GM18861 (cell line): Measurements from ENCODE around the gene SRGN.

Experiments used
- ATAC-seq: cut with Tn5 transposase; IDR thresholded peaks from one replicate; pipeline ENCODE4 v1.9.1; 2021; ENCODE audit not compliant: unreplicated experiment

SRGN gene

GRCh38 chr10:69089638-69090599, 2.0 kb downstream of the SRGN start:
- peak; percentile 37 for ATAC-seq

DNA sequence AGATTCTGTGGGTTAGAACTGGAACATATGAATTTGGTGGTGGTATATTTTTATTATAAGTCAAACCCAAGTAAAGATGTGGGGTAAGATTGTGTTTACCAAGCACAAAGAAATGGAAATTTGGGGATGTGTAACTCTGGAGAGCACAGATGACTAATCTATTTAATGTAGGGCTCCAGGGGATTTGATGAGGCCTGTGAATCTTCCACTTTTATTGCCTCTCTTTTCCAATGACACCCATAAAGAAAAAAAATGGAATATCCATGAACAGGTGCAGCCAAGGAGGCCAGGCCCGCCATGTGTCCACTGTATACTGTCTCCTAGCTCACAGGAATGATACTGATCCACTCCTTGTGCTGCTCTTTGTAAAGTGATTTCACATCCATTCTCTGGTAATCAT, 2.8 kb downstream of the SRGN start:
- ATAC-seq = no peak

DNA sequence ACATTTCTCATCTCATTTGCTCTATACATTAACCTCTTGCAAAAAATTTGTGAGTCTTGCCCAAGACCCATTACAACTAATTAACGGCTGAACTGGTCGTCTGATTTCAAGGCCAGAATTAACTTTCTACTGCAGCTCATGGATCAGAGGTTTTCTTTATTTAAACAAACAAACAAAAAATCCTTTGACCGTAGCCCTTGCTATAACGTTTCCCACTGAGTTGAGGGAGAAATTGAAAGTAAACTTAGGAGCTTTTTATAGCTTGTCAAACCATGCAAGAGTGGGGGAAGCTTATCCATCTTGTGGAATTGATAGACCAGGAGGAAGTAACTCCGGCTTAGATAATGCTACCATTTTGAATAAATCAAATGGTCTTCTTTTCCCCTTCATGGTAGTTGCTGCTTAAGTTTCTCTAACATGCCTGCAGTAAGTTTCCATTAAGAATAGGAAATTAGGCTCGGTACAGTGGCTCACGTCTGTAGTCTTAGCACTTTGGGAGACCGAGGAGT, 3.3 kb downstream of the SRGN start:
- ATAC-seq = no peak

DNA sequence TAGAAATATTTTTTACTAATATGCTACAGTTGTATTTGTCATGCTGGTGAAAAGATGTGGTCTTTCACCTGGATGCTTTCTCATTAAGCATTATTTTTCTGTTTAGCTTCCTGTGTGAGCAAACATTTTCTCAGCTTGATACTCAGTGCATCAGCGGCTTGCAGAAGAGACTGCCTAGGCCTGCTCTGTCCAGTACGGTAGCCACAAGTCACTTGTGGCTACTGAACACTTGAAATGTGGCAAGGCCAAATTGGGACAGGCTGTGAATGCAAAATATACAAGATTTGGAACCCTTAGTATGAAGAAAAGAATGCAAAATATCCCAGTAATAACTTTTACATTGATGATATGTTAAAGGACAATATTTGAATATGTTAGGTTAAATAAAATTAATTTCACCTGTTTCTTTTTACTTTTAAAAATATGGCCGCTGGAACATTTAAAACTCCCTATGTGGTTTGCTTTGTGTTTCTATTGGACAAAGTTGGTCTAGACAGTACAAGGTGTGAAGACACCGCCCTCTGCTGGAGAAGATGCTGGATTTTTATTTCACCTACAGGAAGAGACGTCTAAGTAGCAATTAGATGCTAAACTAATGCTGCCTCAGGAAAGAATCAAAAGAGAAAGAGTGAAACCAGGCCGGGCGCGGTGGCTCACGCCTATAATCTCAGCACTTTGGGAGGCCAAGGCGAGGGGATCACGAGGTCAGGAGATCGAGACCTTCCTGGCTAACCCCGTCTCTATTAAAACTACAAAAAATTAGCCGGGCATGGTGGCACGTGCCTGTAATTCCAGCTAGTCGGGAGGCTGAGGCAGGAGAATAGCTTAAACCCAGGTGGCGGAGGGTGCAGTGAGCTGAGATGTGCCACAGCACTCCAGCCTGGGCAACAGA, 5.3 kb downstream of the SRGN start:
- ATAC-seq = peak; percentile 27

DNA sequence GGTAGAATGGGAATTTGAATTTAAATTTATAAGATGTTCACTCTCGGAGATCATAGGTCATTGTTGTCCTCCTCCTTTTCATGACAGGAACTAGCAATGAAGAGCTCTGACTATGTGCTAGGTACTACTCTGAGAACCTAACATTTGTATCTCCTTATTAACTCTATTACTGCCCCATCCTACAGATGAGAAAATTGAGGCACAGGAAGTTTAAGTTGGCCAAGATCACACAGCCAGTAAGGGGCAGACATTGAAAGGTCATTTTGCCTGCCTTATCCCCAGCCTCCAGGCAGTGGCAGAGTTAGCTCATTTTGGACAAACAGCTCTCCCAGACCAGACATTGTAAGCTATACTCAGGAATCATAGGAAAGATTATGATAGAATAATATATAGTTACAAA, 6.0 kb downstream of the SRGN start:
- no peak for ATAC-seq

DNA sequence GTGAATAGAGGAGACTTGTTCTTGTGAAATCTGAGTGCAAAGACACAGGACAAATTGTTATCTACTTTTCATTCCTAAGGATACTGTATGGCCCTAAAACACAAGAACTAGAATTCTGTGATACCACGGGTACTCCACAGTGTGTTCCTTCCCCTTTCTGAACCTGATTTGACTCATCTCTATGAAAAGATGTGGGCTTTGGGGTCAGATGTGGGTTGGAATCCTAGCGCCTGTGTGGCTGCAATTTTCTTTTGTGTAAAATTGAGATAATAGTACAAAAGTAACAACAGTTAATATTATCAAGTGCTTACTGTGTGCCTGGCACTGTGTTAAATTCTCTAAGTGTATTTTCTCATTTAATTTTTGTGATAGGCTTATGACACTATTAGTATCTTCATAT, 8.1 kb downstream of the SRGN start:
- ATAC-seq = peak; percentile 46

GRCh38 chr10:69097729-69098128, 9.8 kb downstream of the SRGN start:
- no peak for ATAC-seq

GRCh38 chr10:69100136-69100872, 12.4 kb downstream of the SRGN start:
- ATAC-seq = no peak

- no peak for ATAC-seq
Measured at GRCh38 chr10:69101451-69102095, 13.7 kb downstream of the SRGN start.

GRCh38 chr10:69102440-69102839, 14.5 kb downstream of the SRGN start:
- no peak for ATAC-seq

GRCh38 chr10:69103784-69104183, 15.9 kb downstream of the SRGN start:
- ATAC-seq = no peak

GRCh38 chr10:69104994-69105790, 17.3 kb downstream of the SRGN start:
- ATAC-seq = no peak

DNA sequence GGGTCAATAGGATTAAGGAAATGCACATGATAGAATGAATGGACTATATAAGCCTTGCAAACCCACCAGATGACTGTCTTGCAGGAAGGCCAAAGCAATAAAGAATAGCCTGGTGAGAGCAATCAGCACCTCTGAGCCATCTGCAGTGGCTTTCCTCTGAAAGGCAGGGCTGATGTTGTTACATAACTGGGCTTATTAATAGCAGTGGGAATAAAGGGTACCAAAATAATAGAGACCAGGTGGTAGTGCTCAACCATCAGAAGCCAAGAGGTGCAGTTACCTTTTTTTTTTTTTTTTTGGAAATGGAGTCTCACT, 19.2 kb downstream of the SRGN start:
- ATAC-seq = no peak

GRCh38 chr10:69107699-69108098, 19.8 kb downstream of the SRGN start:
- ATAC-seq = no peak

GRCh38 chr10:69119896-69120295, 32.0 kb downstream of the SRGN start:
- no peak for ATAC-seq

DNA sequence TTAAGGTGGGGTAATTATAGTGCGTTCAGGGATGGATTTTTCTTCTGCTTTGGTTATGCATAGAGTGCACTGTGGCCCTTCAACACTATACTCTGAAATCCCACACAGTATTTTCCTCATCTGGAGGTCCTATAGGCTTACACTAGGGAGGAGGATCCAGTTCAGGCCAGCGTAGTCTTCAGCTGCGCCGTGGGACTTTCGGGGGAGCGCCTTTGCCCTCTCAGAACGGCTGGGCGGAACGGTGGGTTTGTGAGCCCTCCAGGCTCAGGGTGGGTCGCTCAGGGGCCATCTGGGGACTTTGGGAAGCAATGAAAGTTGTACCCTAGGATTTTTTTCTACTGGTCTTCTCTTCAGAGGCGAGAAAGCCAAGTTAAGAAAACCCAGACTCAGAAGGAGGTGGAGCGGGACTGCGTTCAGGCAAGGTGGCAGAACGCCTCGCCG, 35.4 kb downstream of the SRGN start:
- peak; percentile 7 for ATAC-seq

DNA sequence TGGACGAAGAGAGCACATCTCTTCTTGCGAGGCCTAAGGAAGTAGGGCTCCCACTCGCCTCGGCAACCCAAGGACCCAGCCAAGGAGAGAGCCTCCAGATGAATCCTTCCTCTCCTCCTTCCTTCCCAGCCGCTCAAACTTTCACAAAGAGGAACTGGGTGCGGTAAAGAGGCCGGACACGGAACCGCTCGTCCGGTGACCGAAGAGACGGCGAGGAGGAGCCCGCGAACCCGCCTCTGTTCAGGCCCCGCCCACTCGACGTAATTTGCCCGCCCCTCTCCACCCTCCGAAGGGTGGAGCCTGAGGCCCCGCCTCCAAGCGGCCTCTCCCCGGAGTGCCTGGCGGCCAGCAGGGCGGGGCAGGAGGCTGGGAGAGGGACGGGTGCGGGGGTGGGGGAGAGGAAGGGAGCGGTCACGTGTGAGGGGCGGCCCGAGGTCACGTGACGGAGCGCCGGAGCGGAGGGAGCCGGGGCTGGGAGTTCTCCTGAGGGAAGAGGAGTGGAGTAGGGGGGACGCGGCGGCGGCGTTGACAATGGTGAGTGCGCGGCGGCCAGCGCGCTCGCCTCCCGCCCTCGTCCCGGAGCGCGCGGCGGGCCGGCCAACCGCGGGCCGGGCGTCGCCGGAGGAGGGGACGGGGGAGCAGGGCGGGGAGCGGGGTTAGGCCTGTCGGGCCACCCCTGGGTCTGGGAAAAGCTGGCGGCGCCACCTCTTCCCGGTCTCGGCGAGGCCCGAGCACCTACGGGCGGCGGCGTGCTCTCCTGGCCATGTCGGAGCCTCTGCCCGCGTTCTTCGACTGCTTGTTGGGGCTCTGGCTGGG, 36.1 kb downstream of the SRGN start, which contains the start of gene VPS26A:
VPS26A (plus strand) TSS at position 432 of the 816 bp plus-strand sequence; CDS start at position 532, 100 bp downstream.
- ATAC-seq = peak; percentile 74

DNA sequence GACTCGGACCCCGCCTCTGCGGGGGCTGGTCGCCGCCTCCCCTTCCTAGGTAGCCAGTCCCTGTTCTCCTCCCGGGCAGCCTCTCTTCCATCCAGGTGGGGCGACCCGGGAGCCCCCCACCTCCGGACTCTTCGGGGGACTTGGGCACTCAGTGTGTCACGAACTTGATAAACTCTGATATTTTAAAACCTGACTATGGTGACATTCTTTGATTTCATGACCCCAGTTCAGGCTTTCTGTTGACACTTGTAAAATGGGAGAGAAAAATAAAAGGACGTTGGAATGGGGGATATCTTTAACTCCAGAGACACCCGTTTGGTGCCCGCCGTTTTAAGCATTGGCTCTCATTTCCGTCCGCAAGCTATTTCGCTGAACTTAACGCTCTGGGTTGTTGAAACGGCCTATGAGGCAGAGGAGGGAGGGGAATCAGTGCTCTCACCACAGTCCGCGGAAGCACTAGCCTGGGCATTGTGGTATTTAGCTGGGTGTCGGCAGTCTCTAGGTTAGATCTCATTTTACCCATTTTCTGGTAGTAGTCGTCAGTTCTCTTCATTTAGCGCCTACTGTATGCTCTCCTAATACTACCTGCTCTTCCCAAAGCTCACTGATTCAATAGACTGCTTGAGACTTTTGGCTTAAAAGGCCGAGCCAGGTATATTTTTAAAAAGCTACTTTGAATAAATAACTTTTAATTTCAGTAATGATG, 36.8 kb downstream of the SRGN start:
- ATAC-seq = peak; percentile 16
